GM12892 (cell line): ENCODE measurements around the gene ULK4.

Source experiments
- POLR2A ChIP-seq: IDR thresholded peaks from 2 replicates; pipeline ENCODE4 v1.6.1; 2011; ENCODE audit warnings: low read depth, low read length, control low read depth
- POLR2AphosphoS5 ChIP-seq: IDR thresholded peaks from 2 replicates; pipeline ENCODE4 v1.6.1; 2011; ENCODE audit warnings: low read depth, low read length, control low read depth

- TF ChIP-seq POLR2A (no peak), POLR2AphosphoS5 (no peak)
Measured at GRCh38 chr3:41960826-41961750, 815 bp downstream of the ULK4 start.
